Transverse colon (tissue), 4 donors: ENCODE results near the gene LIME1. TPM values are rescaled to one million over a fixed set of nuclear protein-coding genes. Genes with fewer than 3 reads are reported as not detected.

Source experiments
- DNase-seq: peaks from one replicate; pipeline ENCODE4 v3.0.0-alpha.2; 2019
- H3K27ac ChIP-seq, 4 donors: fragments of 200-600 bp; sonication (generic); 2 replicates each; pipeline ENCODE4 v1.5.1; 2016 to 2018; ENCODE audit warnings: inconsistent platforms in 4 of 4
- H3K27me3 ChIP-seq: fragments of 200-600 bp; sonication (generic); 2 replicates; pipeline ENCODE4 v1.5.1; 2017; ENCODE audit warnings: inconsistent platforms
- H3K36me3 ChIP-seq, 4 donors: fragments of 200-600 bp; sonication (generic); 2 replicates each; pipeline ENCODE4 v1.5.1; 2017 to 2019; ENCODE audit warnings: inconsistent platforms in 4 of 4
- H3K4me1 ChIP-seq, 4 donors: fragments of 200-600 bp; sonication (generic); 2 replicates each; pipeline ENCODE4 v1.5.1; 2017 to 2020; ENCODE audit warnings: inconsistent platforms in 4 of 4
- H3K4me3 ChIP-seq, 4 donors: fragments of 200-600 bp; sonication (generic); 1 replicate in 1 of 4; 2 replicates in 3 of 4; pipeline versions ENCODE4 v1.5.1 to v1.6.1; 2017 to 2019; ENCODE audit warnings: inconsistent platforms in 4 of 4
- H3K9me3 ChIP-seq, 2 donors: fragments of 200-600 bp; sonication (generic); 2 replicates each; pipeline ENCODE4 v1.5.1; 2017 to 2019; ENCODE audit warnings: inconsistent platforms in 2 of 2
- CTCF ChIP-seq, 5 experiments: fragments of 200-600 bp in 3 of 5; fragments of 450-650 bp in 2 of 5; sonication (generic) in 3 of 5; IDR thresholded peaks; 1 replicate in 2 of 5; 2 replicates in 3 of 5; pipeline ENCODE4 v1.5.1; 2016 to 2017; ENCODE audit warnings: antibody characterized with exemption in 5 of 5, inconsistent platforms in 3 of 5, mild to moderate bottlenecking in 2 of 5, moderate library complexity in 1 of 5
- EP300 ChIP-seq: sonication (generic); formaldehyde crosslinking; IDR thresholded peaks from one replicate; pipeline ENCODE4 v1.6.1; 2017; ENCODE audit warnings: antibody characterized with exemption, low read depth
- POLR2A ChIP-seq: fragments of 450-650 bp; IDR thresholded peaks from one replicate; pipeline ENCODE4 v1.6.1; 2016; ENCODE audit warnings: antibody characterized with exemption, mild to moderate bottlenecking, moderate library complexity
- POLR2AphosphoS5 ChIP-seq, 3 donors: sonication (generic); formaldehyde crosslinking; IDR thresholded peaks; one replicate each; pipeline ENCODE4 v1.6.1; 2016; ENCODE audit warnings: antibody characterized with exemption in 3 of 3
- WGBS, 2 donors: methylation state at CpG; one replicate each; pipeline ENCODE4 v1.1.5; 2018; ENCODE audit warnings: low coverage in 1 of 2; 5-methylcytosine and 5-hydroxymethylcytosine counted together
- in situ Hi-C, 4 donors: fragments of 200-750 bp; cut with MboI; loops; one replicate each; pipeline versions ENCODE4 v1.15.0 to v1.15.1; 2017; ENCODE audit warnings: low sequenced_read_pairs in 3 of 4, low pct_ligation_motif_present in 1 of 4, low pct_unique_long_range_greater_than_20kb in 1 of 4
- intact Hi-C: fragments of 100-400 bp; cut with DNase I; formaldehyde crosslinking; loops from one replicate; pipeline ENCODE4 v1.15.1; 2023; ENCODE audit warnings: low total_unique reads
- total RNA-seq, 4 donors: library from RNA; depleted of rRNA; stranded (reverse); fragments of >200 nt; gene quantifications; one replicate each; pipeline ENCODE4 v1.1.0, GENCODE V29; 2016

Gene LIME1
- total RNA-seq, 4 donors from 2014 or later = 24.4 to 91.1 (median 44.0) TPM

GRCh38 chr20:63693733-63694583 is 42.5 kb upstream of the LIME1 start:
- Histone ChIP-seq H3K27me3 (no peaks in the 10 kb centered on the region), H3K4me1 (peaks cover 27 to 70% (median 56%) of the 10 kb centered on the region in 4 donors), H3K27ac (no peak overlapping the region), H3K9me3 (no peaks in the 10 kb centered on the region), H3K4me3 (no peak overlapping the region), H3K36me3 (no peaks in the 10 kb centered on the region)
- intact Hi-C loops = no loop called here
- DNase-seq = no peak
- WGBS, 2 donors = 91 to 94% methylated on average over 4 to 21 of the region's 21 CpGs
- TF ChIP-seq POLR2A (no peak), POLR2AphosphoS5 (IDR thresholded peaks at IDR 0.05) (no peak), CTCF (IDR thresholded peaks at IDR 0.05) (no peak), EP300 (no peak)
- in situ Hi-C loops = no loop called here

- no peak overlapping the region for H3K27ac ChIP-seq
- in situ Hi-C loops = no loop called here
- no peak for DNase-seq
- peaks cover 27 to 63% (median 56%) of the 10 kb centered on the region in 4 donors for H3K4me1 ChIP-seq
- H3K9me3 ChIP-seq = no peaks in the 10 kb centered on the region
- intact Hi-C loops = no loop called here
- H3K4me3 ChIP-seq = no peak overlapping the region
- H3K36me3 ChIP-seq = no peaks in the 10 kb centered on the region
- 80 to 97% methylated on average over 1 to 35 of the region's 37 CpGs for WGBS, 2 donors
- no peaks in the 10 kb centered on the region for H3K27me3 ChIP-seq
- no peak for TF ChIP-seq POLR2AphosphoS5 (IDR thresholded peaks at IDR 0.05)
- TF ChIP-seq CTCF (IDR thresholded peaks at IDR 0.05) = no peak
- TF ChIP-seq POLR2A = no peak
- TF ChIP-seq EP300 = no peak
Observed at GRCh38 chr20:63694584-63695423, 41.7 kb upstream of the LIME1 start.

- H3K4me1 ChIP-seq = peaks cover 27 to 56% (median 49%) of the 10 kb centered on the region in 4 donors
- H3K9me3 ChIP-seq = no peaks in the 10 kb centered on the region
- no peaks in the 10 kb centered on the region for H3K36me3 ChIP-seq
- no peaks in the 10 kb centered on the region for H3K27me3 ChIP-seq
- no peak overlapping the region for H3K4me3 ChIP-seq
- WGBS, 2 donors = 71% methylated on average over 14 of the region's 25 CpGs; no CpG with 5 or more reads in 1 of the 2 donors
- peak in 1 of 3 donors; percentile 37 for TF ChIP-seq POLR2AphosphoS5 (IDR thresholded peaks at IDR 0.05)
- TF ChIP-seq EP300 = no peak
- TF ChIP-seq POLR2A = no peak
- in situ Hi-C loops = no loop called here
- intact Hi-C loops = no loop called here
- no peak for DNase-seq
- H3K27ac ChIP-seq = peak overlapping the region in 1 of 4 donors; percentile 2
Observed at GRCh38 chr20:63695424-63696305, 40.8 kb upstream of the LIME1 start.

GRCh38 chr20:63696306-63696627 is 40.2 kb upstream of the LIME1 start:
- H3K27me3 ChIP-seq = no peaks in the 10 kb centered on the region
- peaks cover 27 to 50% (median 43%) of the 10 kb centered on the region in 4 donors for H3K4me1 ChIP-seq
- H3K36me3 ChIP-seq = no peaks in the 10 kb centered on the region
- peak overlapping the region in 1 of 4 donors; percentile 2 for H3K27ac ChIP-seq
- intact Hi-C loops = no loop called here
- H3K4me3 ChIP-seq = peak overlapping the region in 1 of 4 donors; percentile 7
- WGBS, 2 donors = 60% methylated on average over 1 of the region's 6 CpGs; no CpG with 5 or more reads in 1 of the 2 donors
- no peaks in the 10 kb centered on the region for H3K9me3 ChIP-seq
- TF ChIP-seq CTCF (IDR thresholded peaks at IDR 0.05) = no peak
- TF ChIP-seq POLR2AphosphoS5 (IDR thresholded peaks at IDR 0.05) = no peak
- TF ChIP-seq POLR2A = no peak
- TF ChIP-seq EP300 = no peak
- in situ Hi-C loops = no loop called here
- peak; percentile 60 for DNase-seq
